DOHH2 (cell line): ENCODE measurements around the gene AUTS2.

Experiments
- H3F3A ChIP-seq: fragments of 200-600 bp; sonication (generic), shearing (Covaris generic); 2 replicates; pipeline ENCODE4 v1.6.0; 2016; ENCODE audit warnings: antibody characterized with exemption, mild to moderate bottlenecking; ENCODE audit not compliant: control insufficient read depth, insufficient read depth
- H3K27ac ChIP-seq: fragments of 200-600 bp; sonication (generic); 2 replicates; pipeline ENCODE4 v1.5.1; 2014; ENCODE audit warnings: low read depth, mild to moderate bottlenecking, low read length, moderate library complexity
- H3K27me3 ChIP-seq: fragments of 200-600 bp; sonication (generic); 2 replicates; pipeline ENCODE4 v1.6.1; 2014; ENCODE audit warnings: mild to moderate bottlenecking, low read length, mixed read lengths; ENCODE audit not compliant: control insufficient read depth
- H3K36me3 ChIP-seq: fragments of 200-600 bp; sonication (generic); 2 replicates; pipeline ENCODE4 v1.6.1; 2014; ENCODE audit warnings: mild to moderate bottlenecking, low read length, moderate library complexity, mixed read lengths; ENCODE audit not compliant: control insufficient read depth
- H3K4me1 ChIP-seq: fragments of 200-600 bp; sonication (generic); 2 replicates; pipeline ENCODE4 v1.6.1; 2014; ENCODE audit warnings: mild to moderate bottlenecking, low read length, mixed read lengths; ENCODE audit not compliant: control insufficient read depth
- H3K4me2 ChIP-seq: fragments of 200-600 bp; sonication (generic); 2 replicates; pipeline ENCODE4 v1.6.0; 2014; ENCODE audit warnings: mild to moderate bottlenecking, low read length, moderate library complexity
- H3K4me3 ChIP-seq: fragments of 200-600 bp; sonication (generic); 2 replicates; pipeline ENCODE4 v1.5.1; 2014; ENCODE audit warnings: mild to moderate bottlenecking, low read length, mixed read lengths
- H3K79me2 ChIP-seq: fragments of 200-600 bp; sonication (generic); 2 replicates; pipeline ENCODE4 v1.6.1; 2014; ENCODE audit warnings: mild to moderate bottlenecking, low read length, mixed read lengths; ENCODE audit not compliant: control insufficient read depth
- H3K9me2 ChIP-seq: fragments of 200-600 bp; sonication (generic); replicated peaks from 2 replicates; pipeline ENCODE4 v1.6.1; 2014; ENCODE audit warnings: mild to moderate bottlenecking, low read length, mixed read lengths; ENCODE audit not compliant: control insufficient read depth
- H3K9me3 ChIP-seq: fragments of 200-600 bp; sonication (generic); 2 replicates; pipeline ENCODE4 v1.6.1; 2014; ENCODE audit warnings: antibody characterized with exemption, low read length, mixed read lengths; ENCODE audit not compliant: control insufficient read depth, insufficient read depth
- H4K20me1 ChIP-seq: fragments of 200-600 bp; sonication (generic); 2 replicates; pipeline ENCODE4 v1.6.0; 2014; ENCODE audit warnings: low read depth, mild to moderate bottlenecking, antibody characterized with exemption, low read length, moderate library complexity; ENCODE audit not compliant: control insufficient read depth, insufficient read depth
- CTCF ChIP-seq: fragments of 200-600 bp; sonication (generic); IDR thresholded peaks from one replicate; pipeline ENCODE4 v1.5.1; 2014; ENCODE audit warnings: antibody characterized with exemption, mild to moderate bottlenecking, low read depth, low read length; ENCODE audit not compliant: poor library complexity, severe bottlenecking
- EZH2phosphoT487 ChIP-seq: fragments of 200-600 bp; sonication (generic); IDR thresholded peaks from 2 replicates; pipeline ENCODE4 v1.6.1; 2017; ENCODE audit warnings: borderline replicate concordance, mild to moderate bottlenecking, antibody characterized with exemption, low read length, moderate library complexity, mixed read lengths

Gene AUTS2

GRCh38 chr7:70355198-70356020 is 757.1 kb downstream of the AUTS2 start:
- H3K27me3 ChIP-seq = no peaks in the 10 kb centered on the region
- H3F3A ChIP-seq = no peaks in the 10 kb centered on the region
- H3K36me3 ChIP-seq = no peaks in the 10 kb centered on the region
- H3K4me2 ChIP-seq = no peak overlapping the region
- peaks cover 24% of the 10 kb centered on the region for H3K4me1 ChIP-seq
- no peaks in the 10 kb centered on the region for H3K9me3 ChIP-seq
- no peaks in the 10 kb centered on the region for H4K20me1 ChIP-seq
- no peak overlapping the region for H3K4me3 ChIP-seq
- no peaks in the 10 kb centered on the region for H3K9me2 ChIP-seq
- H3K27ac ChIP-seq = no peak overlapping the region
- TF ChIP-seq EZH2phosphoT487 (no peak), CTCF (no peak)
- no peaks in the 10 kb centered on the region for H3K79me2 ChIP-seq

DNA sequence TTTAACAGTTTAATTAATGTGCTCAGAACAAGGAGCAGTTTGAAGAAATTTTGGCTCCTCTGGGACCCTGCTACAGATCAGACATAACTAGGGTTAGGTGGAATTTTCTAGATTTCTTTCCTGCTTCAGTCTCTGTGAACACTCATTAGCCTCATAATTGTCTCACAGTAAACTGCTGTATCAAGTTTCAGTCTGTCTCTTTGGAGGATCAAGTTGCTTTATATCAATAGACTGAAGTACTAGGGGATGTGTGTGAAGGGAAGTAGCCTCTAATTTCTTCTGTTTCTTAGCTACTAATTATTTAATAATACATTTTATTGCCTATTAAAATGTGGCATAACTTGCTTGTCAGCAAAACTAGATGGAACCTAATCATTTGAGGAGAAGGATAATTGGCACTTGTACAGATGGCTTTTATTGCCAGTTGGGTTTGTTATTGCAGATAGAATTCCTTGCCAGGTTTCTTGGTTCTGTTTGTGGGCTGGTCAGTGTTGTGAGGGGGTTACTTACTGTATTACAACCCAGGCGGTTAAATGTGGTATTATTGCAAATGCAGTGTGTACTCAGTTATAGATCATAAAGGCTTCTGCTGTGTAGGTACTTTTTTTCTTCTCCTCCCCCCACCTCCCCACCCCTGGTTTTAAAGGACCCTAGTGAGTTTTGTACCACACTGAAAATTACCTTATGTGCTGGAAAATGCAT is 758.0 kb downstream of the AUTS2 start:
- H3K4me1 ChIP-seq = peaks cover 24% of the 10 kb centered on the region
- H3K79me2 ChIP-seq = no peaks in the 10 kb centered on the region
- H3K4me2 ChIP-seq = no peak overlapping the region
- no peaks in the 10 kb centered on the region for H3K9me3 ChIP-seq
- no peaks in the 10 kb centered on the region for H4K20me1 ChIP-seq
- no peaks in the 10 kb centered on the region for H3F3A ChIP-seq
- TF ChIP-seq CTCF (no peak), EZH2phosphoT487 (no peak)
- H3K27me3 ChIP-seq = no peaks in the 10 kb centered on the region
- no peaks in the 10 kb centered on the region for H3K36me3 ChIP-seq
- H3K9me2 ChIP-seq = no peaks in the 10 kb centered on the region
- H3K4me3 ChIP-seq = no peak overlapping the region
- no peak overlapping the region for H3K27ac ChIP-seq

DNA sequence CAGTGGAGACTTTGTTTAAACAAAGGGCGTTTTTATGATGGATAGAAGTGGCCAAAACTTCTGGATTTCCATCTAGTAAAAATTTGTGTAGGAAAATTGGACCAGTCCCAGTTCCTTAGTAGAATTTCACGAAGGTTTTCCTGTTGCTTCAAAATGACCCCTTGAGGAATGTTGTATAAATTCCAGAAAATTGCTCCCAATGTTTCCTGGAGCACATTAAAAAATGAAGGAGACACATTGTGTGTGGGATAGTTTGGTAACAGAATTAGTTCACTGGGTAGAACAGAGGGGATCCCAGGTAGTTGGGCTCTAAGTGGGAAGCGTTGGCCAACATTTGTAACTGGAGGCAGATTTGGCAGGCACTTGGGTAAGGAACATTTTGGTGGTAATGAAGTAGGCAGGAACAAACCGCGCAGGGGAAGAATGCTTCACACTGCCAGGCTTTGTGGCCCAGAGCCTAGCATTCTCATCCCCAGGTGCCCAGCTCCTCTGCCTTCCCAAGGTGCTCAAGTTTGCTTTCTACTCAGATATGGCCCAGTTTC is 758.6 kb downstream of the AUTS2 start:
- H3K79me2 ChIP-seq = no peaks in the 10 kb centered on the region
- H3K36me3 ChIP-seq = no peaks in the 10 kb centered on the region
- H3K27ac ChIP-seq = no peak overlapping the region
- H3K4me1 ChIP-seq = peaks cover 29% of the 10 kb centered on the region
- H3F3A ChIP-seq = no peaks in the 10 kb centered on the region
- no peaks in the 10 kb centered on the region for H3K9me3 ChIP-seq
- no peaks in the 10 kb centered on the region for H3K27me3 ChIP-seq
- H3K9me2 ChIP-seq = no peaks in the 10 kb centered on the region
- TF ChIP-seq EZH2phosphoT487 = no peak
- no peak overlapping the region for H3K4me3 ChIP-seq
- no peaks in the 10 kb centered on the region for H4K20me1 ChIP-seq
- H3K4me2 ChIP-seq = no peak overlapping the region

DNA sequence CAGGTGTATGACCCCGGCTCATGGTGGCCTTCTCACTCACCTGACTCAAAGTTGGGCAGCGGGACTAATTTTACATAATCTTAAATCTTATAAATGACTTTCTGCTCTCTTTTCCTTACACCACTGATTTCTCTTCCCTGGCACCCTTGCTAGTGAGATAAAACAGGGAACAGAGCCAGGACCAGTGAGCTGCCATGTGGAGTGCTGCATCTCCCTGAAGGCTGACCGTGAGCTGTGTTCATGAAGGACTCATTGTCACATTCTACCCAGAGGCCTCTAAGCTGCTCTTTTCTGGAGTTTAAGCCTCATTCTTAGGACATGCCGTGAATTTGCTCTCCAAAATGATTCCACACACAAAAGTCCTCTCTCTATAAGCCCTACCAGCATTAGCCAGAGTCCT is 762.3 kb downstream of the AUTS2 start:
- TF ChIP-seq CTCF (no peak), EZH2phosphoT487 (no peak)
- Histone ChIP-seq H3K9me2 (no peaks in the 10 kb centered on the region), H3K79me2 (no peaks in the 10 kb centered on the region)

More for the DNA sequence above, 762.3 kb downstream of the AUTS2 start:
- Histone ChIP-seq H3K4me1 (peaks cover 45% of the 10 kb centered on the region), H3K27ac (no peak overlapping the region), H4K20me1 (no peaks in the 10 kb centered on the region), H3K36me3 (no peaks in the 10 kb centered on the region), H3K4me3 (no peak overlapping the region), H3K9me3 (no peaks in the 10 kb centered on the region), H3K4me2 (no peak overlapping the region), H3K27me3 (no peaks in the 10 kb centered on the region), H3F3A (no peaks in the 10 kb centered on the region)
